OCI-LY7 (cell line): Measurements from ENCODE around the gene MYBPC2.

ENCODE experiments used
- CTCF ChIP-seq: fragments of 200-600 bp; sonication (generic); conservative IDR thresholded peaks from 2 replicates; pipeline ENCODE4 v1.5.1; 2014; ENCODE audit warnings: mild to moderate bottlenecking, antibody characterized with exemption, low read length, moderate library complexity, mixed read lengths
- EZH2phosphoT487 ChIP-seq: fragments of 200-600 bp; sonication (generic); IDR thresholded peaks from 2 replicates; pipeline ENCODE4 v1.6.1; 2018; ENCODE audit warnings: low read depth, borderline replicate concordance, mild to moderate bottlenecking, mixed run types, antibody characterized with exemption, low read length, moderate library complexity, mixed read lengths

DNA sequence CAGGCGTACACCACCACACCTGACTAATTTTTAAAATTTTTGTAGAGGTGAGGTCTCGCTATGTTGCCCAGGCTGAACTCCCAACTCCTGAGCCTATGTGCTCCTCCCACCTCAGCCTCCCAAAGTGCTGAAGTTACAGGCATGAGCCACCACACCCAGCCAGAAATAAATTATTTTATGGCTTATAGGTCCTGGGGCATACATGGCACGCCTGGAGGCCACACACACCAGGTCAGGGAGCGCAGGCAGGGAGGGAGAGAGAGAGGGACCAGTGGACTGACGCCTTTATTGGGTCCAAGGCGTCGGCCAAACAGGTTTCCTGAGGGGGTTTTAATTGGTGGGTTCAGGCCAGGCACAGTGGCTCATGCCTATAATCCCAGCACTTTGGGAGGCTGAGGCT lies 7.1 kb upstream of the MYBPC2 start:
- TF ChIP-seq CTCF, result no peak
- TF ChIP-seq EZH2phosphoT487, result no peak
